Spleen (tissue), 7 donors: ENCODE results near the gene MAST2.

ENCODE experiments used
- CTCF ChIP-seq, 11 experiments: fragments of 200-600 bp in 7 of 11; fragments of 450-650 bp in 4 of 11; sonication (generic) in 4 of 11; IDR thresholded peaks in 8 of 11; conservative IDR thresholded peaks in 3 of 11; 1 replicate in 7 of 11; 2 replicates in 4 of 11; pipeline versions ENCODE4 v1.4.0 to v1.8.0; 2016 to 2021; ENCODE audit warnings: antibody characterized with exemption in 11 of 11, inconsistent platforms in 4 of 11, mild to moderate bottlenecking in 1 of 11
- POLR2A ChIP-seq, 3 donors: fragments of 450-650 bp; IDR thresholded peaks; one replicate each; pipeline ENCODE4 v1.5.1; 2017; ENCODE audit warnings: antibody characterized with exemption in 3 of 3, mild to moderate bottlenecking in 1 of 3
- donor health status: DM: no; HTN: no; CAD: no; lungs with moderate emphysema.
- donor health status: DM: no; HTN: no; CAD: no.
- donor health status: DM: no; HTN: no; CAD: no.

DNA sequence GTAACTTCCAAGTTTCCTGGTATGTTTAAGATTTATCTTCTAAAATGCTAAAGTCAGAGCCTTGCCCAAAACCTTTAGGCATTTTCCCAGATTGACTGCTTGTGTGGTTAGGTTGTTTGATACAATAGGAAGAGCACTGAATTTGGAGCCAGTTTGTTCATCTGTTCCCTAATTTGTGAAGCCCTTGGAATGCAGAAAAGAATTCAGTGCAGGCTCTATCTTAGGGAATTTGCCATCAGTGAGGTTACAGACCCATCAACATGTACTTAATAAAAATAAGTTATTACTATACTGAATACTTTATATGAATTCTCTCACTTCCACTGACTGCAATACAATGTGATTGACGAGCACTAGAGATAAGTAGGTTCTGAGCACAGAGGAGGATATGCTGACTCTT, 208.8 kb downstream of the MAST2 start:
- TF ChIP-seq POLR2A (IDR thresholded peaks at IDR 0.05) = no peak
- TF ChIP-seq CTCF (IDR thresholded peaks at IDR 0.05 in 8 of 11, conservative IDR thresholded peaks at IDR 0.05 in 3 of 11) = no peak
